Thyroid gland (tissue), 4 donors: ENCODE data around the gene NSDHL. TPM values are rescaled to one million over a fixed set of nuclear protein-coding genes. Genes with fewer than 3 reads are reported as not detected.

Experiments
- DNase-seq, 2 donors: peaks; one replicate each; pipeline ENCODE4 v3.0.0-alpha.2; 2019
- H3K27ac ChIP-seq, 3 donors: fragments of 200-600 bp; sonication (generic); 1 replicate in 2 of 3; 2 replicates in 1 of 3; pipeline ENCODE4 v1.5.1; 2016 to 2019; ENCODE audit warnings: mild to moderate bottlenecking in 1 of 3, moderate library complexity in 1 of 3
- H3K27me3 ChIP-seq: fragments of 200-600 bp; sonication (generic); one replicate; pipeline ENCODE4 v1.5.1; 2019
- H3K36me3 ChIP-seq, 2 donors: fragments of 200-600 bp; sonication (generic); one replicate each; pipeline ENCODE4 v1.5.1; 2016 to 2019
- H3K4me1 ChIP-seq, 2 donors: fragments of 200-600 bp; sonication (generic); one replicate each; pipeline ENCODE4 v1.5.1; 2017 to 2019
- H3K4me3 ChIP-seq, 3 donors: fragments of 200-600 bp; sonication (generic); replicated peaks in 1 of 3; 1 replicate in 2 of 3; 2 replicates in 1 of 3; pipeline ENCODE4 v1.5.1; 2016; ENCODE audit warnings: mild to moderate bottlenecking in 1 of 3
- H3K9me3 ChIP-seq: fragments of 200-600 bp; sonication (generic); one replicate; pipeline ENCODE4 v1.5.1; 2017
- CTCF ChIP-seq, 6 experiments: fragments of 200-600 bp in 3 of 6; fragments of 450-650 bp in 3 of 6; sonication (generic) in 3 of 6; IDR thresholded peaks; one replicate each; pipeline ENCODE4 v1.5.1; 2016 to 2019; ENCODE audit warnings: antibody characterized with exemption in 6 of 6, mild to moderate bottlenecking in 2 of 6, inconsistent platforms in 1 of 6, moderate library complexity in 1 of 6
- POLR2A ChIP-seq, 2 donors: fragments of 450-650 bp; IDR thresholded peaks; one replicate each; pipeline ENCODE4 v1.6.1; 2017; ENCODE audit warnings: antibody characterized with exemption in 2 of 2, mild to moderate bottlenecking in 2 of 2, moderate library complexity in 1 of 2
- WGBS, 2 donors: methylation state at CpG; one replicate each; pipeline ENCODE4 v1.1.5; 2017; 5-methylcytosine and 5-hydroxymethylcytosine counted together
- intact Hi-C: fragments of 100-400 bp; cut with DNase I; formaldehyde crosslinking; loops from one replicate; pipeline ENCODE4 v1.15.1; 2023
- total RNA-seq, 4 donors: library from RNA; depleted of rRNA; stranded (reverse); fragments of >200 nt; gene quantifications; one replicate each; pipeline ENCODE4 v1.2.3, GENCODE V29; 2016

Gene NSDHL
- total RNA-seq, 4 donors from 2014 or later = 11.2 to 20.3 (median 17.0) TPM

DNA sequence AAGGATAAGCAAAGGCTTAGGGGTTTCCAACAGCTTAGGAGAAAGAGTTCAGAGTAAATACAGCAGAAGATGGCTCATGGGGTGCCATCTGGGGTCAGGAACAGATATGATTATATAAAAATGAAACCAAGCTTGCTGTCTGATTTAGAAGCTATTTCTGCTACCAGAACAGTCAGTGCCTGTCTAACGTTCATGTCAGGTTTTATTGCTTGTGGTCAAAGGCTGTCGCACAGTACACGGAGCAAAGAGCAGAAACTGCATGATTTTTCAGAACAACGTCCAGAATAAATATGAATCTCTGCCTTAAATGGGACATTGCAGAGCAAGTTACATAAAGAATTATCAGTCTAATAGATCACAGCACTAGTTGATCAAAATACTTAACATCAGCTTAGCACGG lies 17.7 kb upstream of the NSDHL start:
- WGBS, 2 donors = 64 to 68% methylated on average over 5 of the region's 5 CpGs
- intact Hi-C loops = no loop called here
- no peak overlapping the region for H3K4me3 ChIP-seq

DNA sequence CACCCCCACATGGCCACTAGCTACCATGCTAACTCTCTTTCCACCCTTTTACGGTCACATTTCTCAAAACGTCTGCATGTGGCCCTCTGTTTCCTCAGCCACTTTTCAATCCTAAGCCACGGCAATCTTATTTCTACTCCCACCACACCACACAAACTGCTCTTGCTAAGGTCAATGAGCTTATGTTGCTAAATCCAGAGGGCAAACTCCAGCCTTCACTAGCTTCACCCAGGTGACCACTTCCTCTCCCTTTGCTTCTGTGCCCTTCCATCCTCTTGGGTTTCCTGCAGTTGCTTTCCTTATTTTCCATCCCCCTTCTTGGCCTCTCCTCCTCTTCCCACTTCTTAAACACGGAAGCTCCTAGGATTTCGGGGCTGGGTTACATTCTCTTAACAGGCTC lies 16.8 kb upstream of the NSDHL start:
- TF ChIP-seq POLR2A (IDR thresholded peaks at IDR 0.05) (no peak), CTCF (IDR thresholded peaks at IDR 0.05) (no peak)
- H3K27ac ChIP-seq = no peak overlapping the region
- DNase-seq = no peak
- no peaks in the 10 kb centered on the region for H3K27me3 ChIP-seq
- no peaks in the 10 kb centered on the region for H3K9me3 ChIP-seq
- H3K4me1 ChIP-seq = no peaks in the 10 kb centered on the region
- H3K36me3 ChIP-seq = no peaks in the 10 kb centered on the region
- H3K4me3 ChIP-seq = no peak overlapping the region
- 77 to 86% methylated on average over 5 of the region's 5 CpGs for WGBS, 2 donors
- intact Hi-C loops = no loop called here

More for the DNA sequence above, 17.7 kb upstream of the NSDHL start:
- no peaks in the 10 kb centered on the region for H3K4me1 ChIP-seq
- no peak for TF ChIP-seq CTCF (IDR thresholded peaks at IDR 0.05)
- no peak for TF ChIP-seq POLR2A (IDR thresholded peaks at IDR 0.05)
- no peaks in the 10 kb centered on the region for H3K9me3 ChIP-seq
- no peaks in the 10 kb centered on the region for H3K27me3 ChIP-seq
- no peak for DNase-seq
- no peaks in the 10 kb centered on the region for H3K36me3 ChIP-seq
- no peak overlapping the region for H3K27ac ChIP-seq

- Histone ChIP-seq H3K4me3 (no peak overlapping the region), H3K4me1 (no peaks in the 10 kb centered on the region), H3K9me3 (no peaks in the 10 kb centered on the region), H3K27ac (no peak overlapping the region), H3K36me3 (no peaks in the 10 kb centered on the region), H3K27me3 (no peaks in the 10 kb centered on the region)
- TF ChIP-seq CTCF (IDR thresholded peaks at IDR 0.05) = peak in 2 of 6 experiments; percentile 30 to 34
- TF ChIP-seq POLR2A (IDR thresholded peaks at IDR 0.05) = no peak
- intact Hi-C loops = no loop called here
- DNase-seq = peak; percentile 19 to 22
- 29 to 32% methylated on average over 5 to 6 of the region's 6 CpGs for whole genome bisulfite sequencing, 2 donors
These were observed 13.6 kb upstream of the NSDHL start for GRCh38 chrX:152817078-152817764.

DNA sequence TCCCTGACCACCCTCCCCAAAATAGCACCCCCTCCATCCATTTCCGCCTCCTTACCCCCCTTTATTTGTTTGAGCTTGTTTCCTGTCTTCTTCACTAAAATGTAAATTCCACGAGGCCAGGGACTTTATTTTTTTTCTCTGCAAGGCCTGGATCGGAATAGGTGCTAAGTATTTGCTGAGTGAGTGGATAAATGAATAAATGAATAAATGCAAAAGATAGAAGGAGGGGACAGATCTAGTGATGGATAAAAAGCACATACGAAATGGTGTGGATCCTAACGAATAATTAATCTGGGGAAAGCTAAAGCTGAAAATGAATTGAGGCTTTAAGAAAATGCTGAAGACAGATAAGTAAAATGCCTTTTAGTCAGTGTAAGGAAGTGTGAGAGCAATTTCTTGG lies 12.5 kb upstream of the NSDHL start:
- H3K27me3 ChIP-seq = no peaks in the 10 kb centered on the region
- intact Hi-C loops = no loop called here
- no peaks in the 10 kb centered on the region for H3K36me3 ChIP-seq
- no peaks in the 10 kb centered on the region for H3K4me1 ChIP-seq
- no peak overlapping the region for H3K4me3 ChIP-seq
- H3K27ac ChIP-seq = no peak overlapping the region
- H3K9me3 ChIP-seq = no peaks in the 10 kb centered on the region
- no peak for DNase-seq
- 75 to 83% methylated on average over 5 of the region's 5 CpGs for WGBS, 2 donors
- TF ChIP-seq POLR2A (IDR thresholded peaks at IDR 0.05) (no peak), CTCF (IDR thresholded peaks at IDR 0.05) (no peak)

- no peak for DNase-seq
- no peaks in the 10 kb centered on the region for H3K27me3 ChIP-seq
- no peak overlapping the region for H3K27ac ChIP-seq
- no peak overlapping the region for H3K4me3 ChIP-seq
- WGBS, 2 donors = 67 to 97% methylated on average over 2 of the region's 2 CpGs
- intact Hi-C loops = no loop called here
- TF ChIP-seq CTCF (IDR thresholded peaks at IDR 0.05) = no peak
- no peak for TF ChIP-seq POLR2A (IDR thresholded peaks at IDR 0.05)
- H3K4me1 ChIP-seq = no peaks in the 10 kb centered on the region
- no peaks in the 10 kb centered on the region for H3K36me3 ChIP-seq
- no peaks in the 10 kb centered on the region for H3K9me3 ChIP-seq
These were observed 11.6 kb upstream of the NSDHL start for GRCh38 chrX:152819266-152819665.
